Measurements from ENCODE around the gene CREB3L2. TPM values are rescaled to one million over a fixed set of nuclear protein-coding genes. Genes with fewer than 3 reads are reported as not detected.

CREB3L2 gene
- total and polyA plus RNA-seq, 4 donors: 7.4 to 89.1 (median 44.0) TPM

DNA sequence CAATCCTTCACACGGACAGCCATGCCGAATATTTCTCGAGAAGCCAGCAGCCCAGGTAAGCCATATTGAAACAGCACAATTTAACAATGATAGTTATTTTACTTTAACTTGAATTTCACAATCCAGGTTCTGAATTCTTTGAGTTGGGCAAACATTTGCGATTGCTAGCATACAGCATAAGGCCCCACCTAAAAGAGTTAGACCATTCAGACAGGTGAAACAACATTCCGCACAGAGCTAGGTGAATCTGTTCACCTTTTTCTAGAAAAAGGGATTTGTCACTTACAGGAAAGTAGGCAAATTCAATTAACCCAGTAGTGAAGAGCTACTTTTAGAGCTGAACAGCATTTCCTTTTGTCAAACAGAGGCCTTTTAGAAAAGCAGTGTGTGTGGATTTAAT is 45.3 kb downstream of the CREB3L2 start:
- DNase-seq (peak in 1 of 3 donors; percentile 66), ATAC-seq (ENCODE audit: insufficient read depth, low FRiP score) (no peak)
- H3K9ac ChIP-seq (ENCODE audit: insufficient read depth in 1 of 2, low read length in 2 of 2): no peak overlapping the region
- no peaks in the 10 kb centered on the region for H3K9me3 ChIP-seq (ENCODE audit: control insufficient read depth in 4 of 4, insufficient read depth in 3 of 4, low read length in 3 of 4)
- peaks cover 0 to 3% (median 0%) of the 10 kb centered on the region in 4 donors for H3K36me3 ChIP-seq (ENCODE audit: control insufficient read depth in 4 of 4, insufficient read depth in 4 of 4, low read length in 4 of 4)
- peaks cover 11 to 31% (median 23%) of the 10 kb centered on the region in 5 donors for H3K4me1 ChIP-seq (ENCODE audit: control insufficient read depth in 5 of 5, insufficient read depth in 5 of 5, low read length in 5 of 5)
- 81 to 90% methylated on average over 5 of the region's 5 CpGs for WGBS, 2 donors
- TF ChIP-seq, protein P1, sequence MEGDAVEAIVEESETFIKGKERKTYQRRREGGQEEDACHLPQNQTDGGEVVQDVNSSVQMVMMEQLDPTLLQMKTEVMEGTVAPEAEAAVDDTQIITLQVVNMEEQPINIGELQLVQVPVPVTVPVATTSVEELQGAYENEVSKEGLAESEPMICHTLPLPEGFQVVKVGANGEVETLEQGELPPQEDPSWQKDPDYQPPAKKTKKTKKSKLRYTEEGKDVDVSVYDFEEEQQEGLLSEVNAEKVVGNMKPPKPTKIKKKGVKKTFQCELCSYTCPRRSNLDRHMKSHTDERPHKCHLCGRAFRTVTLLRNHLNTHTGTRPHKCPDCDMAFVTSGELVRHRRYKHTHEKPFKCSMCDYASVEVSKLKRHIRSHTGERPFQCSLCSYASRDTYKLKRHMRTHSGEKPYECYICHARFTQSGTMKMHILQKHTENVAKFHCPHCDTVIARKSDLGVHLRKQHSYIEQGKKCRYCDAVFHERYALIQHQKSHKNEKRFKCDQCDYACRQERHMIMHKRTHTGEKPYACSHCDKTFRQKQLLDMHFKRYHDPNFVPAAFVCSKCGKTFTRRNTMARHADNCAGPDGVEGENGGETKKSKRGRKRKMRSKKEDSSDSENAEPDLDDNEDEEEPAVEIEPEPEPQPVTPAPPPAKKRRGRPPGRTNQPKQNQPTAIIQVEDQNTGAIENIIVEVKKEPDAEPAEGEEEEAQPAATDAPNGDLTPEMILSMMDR (IDR thresholded peaks at IDR 0.05; ENCODE audit: control extremely low read depth, extremely low read depth): no peak
- no peak overlapping the region for H3K27ac ChIP-seq (ENCODE audit: low read depth in 1 of 2, low read length in 1 of 2)
- no peaks in the 10 kb centered on the region for H3K27me3 ChIP-seq (ENCODE audit: control insufficient read depth in 3 of 3, insufficient read depth in 3 of 3, low read length in 2 of 3)
- no peak overlapping the region for H3K4me3 ChIP-seq

DNA sequence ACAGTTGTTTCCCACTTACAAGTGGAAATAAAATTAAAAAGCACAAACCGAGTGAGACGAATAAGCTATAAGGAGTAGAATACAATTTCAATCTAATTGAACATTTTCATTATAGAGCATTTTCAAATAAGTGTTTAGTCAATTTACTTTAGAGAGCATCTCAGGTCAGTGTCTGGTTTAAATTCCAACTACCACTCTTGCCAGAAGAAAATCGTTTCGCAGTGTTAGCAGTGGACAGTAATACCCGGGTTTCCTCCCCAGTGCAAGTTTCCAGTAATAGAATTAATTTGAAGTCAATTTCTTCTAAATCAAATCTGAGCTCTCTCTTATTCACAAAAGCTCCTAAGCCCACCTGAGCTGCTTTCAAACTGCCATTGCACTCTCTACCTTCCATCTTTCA is 45.7 kb downstream of the CREB3L2 start:
- Histone ChIP-seq H3K36me3 (ENCODE audit: control insufficient read depth in 4 of 4, insufficient read depth in 4 of 4, low read length in 4 of 4) (peaks cover 0 to 3% (median 0%) of the 10 kb centered on the region in 4 donors), H3K9me3 (ENCODE audit: control insufficient read depth in 4 of 4, insufficient read depth in 3 of 4, low read length in 3 of 4) (no peaks in the 10 kb centered on the region), H3K9ac (ENCODE audit: insufficient read depth in 1 of 2, low read length in 2 of 2) (no peak overlapping the region), H3K4me3 (no peak overlapping the region), H3K27ac (ENCODE audit: low read depth in 1 of 2, low read length in 1 of 2) (peak overlapping the region in 1 of 2 donors; percentile 4), H3K4me1 (ENCODE audit: control insufficient read depth in 5 of 5, insufficient read depth in 5 of 5, low read length in 5 of 5) (peaks cover 7 to 31% (median 23%) of the 10 kb centered on the region in 5 donors), H3K27me3 (ENCODE audit: control insufficient read depth in 3 of 3, insufficient read depth in 3 of 3, low read length in 2 of 3) (no peaks in the 10 kb centered on the region)
- TF ChIP-seq, protein P1 (IDR thresholded peaks at IDR 0.05; ENCODE audit: control extremely low read depth, extremely low read depth): no peak
- 74 to 80% methylated on average over 5 of the region's 5 CpGs for WGBS, 2 donors
- DNase-seq: no peak
- no peak for ATAC-seq (ENCODE audit: insufficient read depth, low FRiP score)

DNA sequence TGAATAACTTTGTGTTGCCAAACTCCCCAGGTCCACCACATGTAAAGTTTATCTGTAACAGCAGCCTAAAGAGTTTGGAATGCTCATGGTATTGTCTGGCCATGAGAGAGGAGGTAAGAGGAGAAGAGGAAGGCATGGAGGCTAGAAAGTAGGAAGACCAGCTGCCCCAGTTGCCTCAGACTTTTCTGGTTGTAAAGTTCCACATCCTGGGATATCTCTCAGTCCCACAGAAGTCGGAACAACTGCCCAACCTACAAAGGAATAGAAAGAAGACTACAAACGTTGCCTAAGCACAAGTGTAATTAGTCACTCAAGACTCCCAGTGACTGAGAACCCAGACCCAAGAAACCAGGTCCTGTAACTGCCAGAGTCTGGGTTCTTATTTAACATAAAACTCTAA is 47.3 kb downstream of the CREB3L2 start:
- Histone ChIP-seq H3K9me3 (ENCODE audit: control insufficient read depth in 4 of 4, insufficient read depth in 3 of 4, low read length in 3 of 4) (no peaks in the 10 kb centered on the region), H3K4me1 (ENCODE audit: control insufficient read depth in 5 of 5, insufficient read depth in 5 of 5, low read length in 5 of 5) (peaks cover 5 to 32% (median 23%) of the 10 kb centered on the region in 5 donors), H3K27me3 (ENCODE audit: control insufficient read depth in 3 of 3, insufficient read depth in 3 of 3, low read length in 2 of 3) (no peaks in the 10 kb centered on the region), H3K9ac (ENCODE audit: insufficient read depth in 1 of 2, low read length in 2 of 2) (no peak overlapping the region), H3K36me3 (ENCODE audit: control insufficient read depth in 4 of 4, insufficient read depth in 4 of 4, low read length in 4 of 4) (peaks cover 0 to 3% (median 0%) of the 10 kb centered on the region in 4 donors), H3K27ac (ENCODE audit: low read depth in 1 of 2, low read length in 1 of 2) (no peak overlapping the region), H3K4me3 (no peak overlapping the region)
- ATAC-seq (ENCODE audit: insufficient read depth, low FRiP score): no peak
- DNase-seq: no peak
- 53 to 56% methylated on average over 2 of the region's 2 CpGs for WGBS, 2 donors
- TF ChIP-seq, protein P1 (IDR thresholded peaks at IDR 0.05; ENCODE audit: control extremely low read depth, extremely low read depth): no peak
